Endometrial microvascular endothelial cells (primary cell): ENCODE results near the gene UGT1A9. TPM values are rescaled to one million over a fixed set of nuclear protein-coding genes. Genes with fewer than 3 reads are reported as not detected.
"Not testable (repeated sequence)": the region's sequence is repeated elsewhere in the genome, so short reads cannot be mapped to it uniquely, and the experiment has no call there.

Experiments
- in situ Hi-C: cut with HindIII; loops from 2 replicates; pipeline ENCODE4 v1.10.0; 2017; ENCODE audit warnings: low sequenced_read_pairs, low pct_unique_long_range_greater_than_20kb; ENCODE audit errors: inconsistent ontology term
- total RNA-seq: library from RNA; depleted of rRNA; stranded (reverse); fragments of >200 nt; gene quantifications from one replicate; pipeline ENCODE4 v1.2.3, GENCODE V29; 2015; ENCODE audit errors: inconsistent ontology term

The UGT1A9 gene
- total RNA-seq, 1 donor from 2014 or later: not detected

GRCh38 chr2:233750689-233751088, 79.0 kb downstream of the UGT1A9 start:
- in situ Hi-C loops: not testable (repeated sequence)

GRCh38 chr2:233751212-233752009, 79.7 kb downstream of the UGT1A9 start:
- in situ Hi-C loops: not testable (repeated sequence)

- in situ Hi-C loops: no loop called here
These were observed 83.3 kb downstream of the UGT1A9 start for GRCh38 chr2:233754872-233755611.

GRCh38 chr2:233756429-233757081, 84.9 kb downstream of the UGT1A9 start:
- in situ Hi-C loops: no loop called here

GRCh38 chr2:233758141-233758540, 86.4 kb downstream of the UGT1A9 start:
- in situ Hi-C loops: no loop called here

GRCh38 chr2:233758849-233759248, 87.2 kb downstream of the UGT1A9 start:
- in situ Hi-C loops: no loop called here

- in situ Hi-C loops: no loop called here
These were observed 88.3 kb downstream of the UGT1A9 start, which contains the start of gene UGT1A1 for GRCh38 chr2:233760043-233760442. TSS of gene UGT1A1 (plus strand) at chr2:233760270. CDS start at chr2:233760288, 18 bp downstream.

GRCh38 chr2:233761040-233761769, 89.5 kb downstream of the UGT1A9 start:
- in situ Hi-C loops: no loop called here

- in situ Hi-C loops: no loop called here
These were observed 92.6 kb downstream of the UGT1A9 start for GRCh38 chr2:233764264-233764663.

GRCh38 chr2:233764761-233765160, 93.1 kb downstream of the UGT1A9 start:
- in situ Hi-C loops: no loop called here

GRCh38 chr2:233766416-233766815, 94.7 kb downstream of the UGT1A9 start:
- in situ Hi-C loops: no loop called here

GRCh38 chr2:233768076-233768475, 96.4 kb downstream of the UGT1A9 start:
- in situ Hi-C loops: no loop called here

- in situ Hi-C loops: no loop called here
These were observed 97.6 kb downstream of the UGT1A9 start for GRCh38 chr2:233769260-233769659.

- in situ Hi-C loops: no loop called here
These were observed 100.5 kb downstream of the UGT1A9 start for GRCh38 chr2:233772153-233772552.

GRCh38 chr2:233772583-233772982, 100.9 kb downstream of the UGT1A9 start:
- in situ Hi-C loops: no loop called here

- in situ Hi-C loops: no loop called here
These were observed 102.2 kb downstream of the UGT1A9 start for GRCh38 chr2:233773854-233774253.

GRCh38 chr2:233775414-233775813, 103.7 kb downstream of the UGT1A9 start:
- in situ Hi-C loops: no loop called here

GRCh38 chr2:233778030-233778429, 106.3 kb downstream of the UGT1A9 start, which contains the start of gene MROH2A:
TSS of gene MROH2A (plus strand) at chr2:233778330. CDS start at chr2:233779359, 1,029 bp downstream.
- in situ Hi-C loops: no loop called here

GRCh38 chr2:233779722-233780121, 108.0 kb downstream of the UGT1A9 start:
- in situ Hi-C loops: no loop called here
